Measurements from ENCODE around the gene NUP54. TPM values are rescaled to one million over a fixed set of nuclear protein-coding genes. Genes with fewer than 3 reads are reported as not detected.
A peak's percentile ranks its signal among the peaks of the same experiment; 100 is the strongest.

The NUP54 gene
- total and polyA plus RNA-seq, 4 donors, result 19.8 to 45.5 (median 31.6) TPM

DNA sequence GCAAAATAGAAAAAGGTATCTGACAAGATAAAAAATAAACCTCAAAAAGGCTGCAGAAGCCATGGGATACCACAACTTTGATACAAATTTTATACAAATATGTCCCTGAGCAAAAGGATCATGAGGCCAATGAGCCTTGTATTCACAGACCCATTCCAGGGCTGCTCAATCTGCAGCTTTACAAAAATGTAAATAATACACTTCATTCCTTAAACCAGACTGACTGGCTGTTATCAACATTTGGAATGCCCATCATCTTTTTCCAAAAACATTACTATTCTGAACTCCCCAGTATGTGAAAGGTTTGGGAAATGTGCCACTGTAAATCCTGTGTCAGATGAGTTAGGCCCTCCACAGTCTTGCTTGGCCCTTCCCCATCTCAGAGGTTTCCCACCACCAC, 40.0 kb upstream of the NUP54 start:
- no peaks in the 10 kb centered on the region for H3K27me3 ChIP-seq (ENCODE audit: control insufficient read depth in 1 of 2, insufficient read depth in 2 of 2, low read length in 1 of 2)
- H3K4me1 ChIP-seq (ENCODE audit: control insufficient read depth in 1 of 2, insufficient read depth in 2 of 2, low read length in 2 of 2), result peaks cover 2% of the 10 kb centered on the region in 2 donors
- no peak for DNase-seq
- intact Hi-C loops (cut with DNase I), result loop anchor here in 1 of 2 donors (10.0 kb wide), 2 partner anchors 117 to 247 kb away; partner anchors contain the start of genes SHROOM3 and STBD1
- H3K36me3 ChIP-seq (ENCODE audit: control insufficient read depth in 1 of 2, insufficient read depth in 2 of 2, low read length in 1 of 2), result peaks cover 2 to 6% of the 10 kb centered on the region in 2 donors
- H3K9me3 ChIP-seq (ENCODE audit: control insufficient read depth, low read length), result no peaks in the 10 kb centered on the region
- ATAC-seq (ENCODE audit: low FRiP score), result no peak
- peak overlapping the region in 1 of 2 donors; percentile 70 for H3K27ac ChIP-seq (ENCODE audit: low read depth in 1 of 2, low read length in 2 of 2)
- no peak overlapping the region for H3K4me3 ChIP-seq (ENCODE audit: low read length in 2 of 2)

- intact Hi-C loops (cut with DNase I), result loop anchor here in 1 of 2 donors (10.0 kb wide), 2 partner anchors 118 to 248 kb away; partner anchors contain the start of genes SHROOM3 and STBD1
- Histone ChIP-seq H3K36me3 (ENCODE audit: control insufficient read depth in 1 of 2, insufficient read depth in 2 of 2, low read length in 1 of 2) (peaks cover 0 to 7% of the 10 kb centered on the region in 2 donors), H3K4me1 (ENCODE audit: control insufficient read depth in 1 of 2, insufficient read depth in 2 of 2, low read length in 2 of 2) (peaks cover 2% of the 10 kb centered on the region in 2 donors), H3K9me3 (ENCODE audit: control insufficient read depth, low read length) (no peaks in the 10 kb centered on the region), H3K4me3 (ENCODE audit: low read length in 2 of 2) (no peak overlapping the region), H3K27ac (ENCODE audit: low read depth in 1 of 2, low read length in 2 of 2) (no peak overlapping the region), H3K27me3 (ENCODE audit: control insufficient read depth in 1 of 2, insufficient read depth in 2 of 2, low read length in 1 of 2) (no peaks in the 10 kb centered on the region)
- DNase-seq, result no peak
- 12 to 17% methylated on average over 3 of the region's 3 CpGs for WGBS, 2 donors
- ATAC-seq (ENCODE audit: low FRiP score), result no peak
Measured at GRCh38 chr4:76187152-76187551, 39.0 kb upstream of the NUP54 start.

DNA sequence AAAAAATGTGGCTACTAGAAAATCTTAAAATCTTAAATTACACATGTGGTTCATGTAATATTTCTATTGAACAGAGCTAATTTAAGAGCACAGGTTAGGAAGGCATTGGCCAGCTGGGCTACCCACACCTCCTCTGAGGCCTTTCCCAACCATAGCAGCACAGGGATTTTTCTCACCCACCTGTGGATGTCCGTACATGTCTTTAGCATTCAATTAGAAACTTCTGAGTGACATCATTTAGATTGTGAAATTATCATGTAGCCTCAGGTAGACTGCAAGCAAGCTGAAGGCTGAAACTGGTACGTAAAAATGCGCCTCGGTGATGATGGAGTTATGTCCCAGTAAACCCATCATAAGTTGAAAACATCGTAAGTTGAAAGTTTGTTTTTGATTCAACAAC, 34.3 kb upstream of the NUP54 start:
- ATAC-seq (ENCODE audit: low FRiP score), result no peak
- 95 to 97% methylated on average over 5 of the region's 5 CpGs for WGBS, 2 donors
- intact Hi-C loops (cut with DNase I), result loop anchor here (5.0 to 10.0 kb wide), 3 partner anchors 122 to 252 kb away; partner anchors contain the start of genes STBD1 (in 2 of the 2) and SHROOM3 (in 1 of the 2)

GRCh38 chr4:76179398-76180318, 31.5 kb upstream of the NUP54 start:
- Histone ChIP-seq H3K9me3 (ENCODE audit: control insufficient read depth, low read length) (no peaks in the 10 kb centered on the region), H3K4me3 (ENCODE audit: low read length in 2 of 2) (no peak overlapping the region), H3K4me1 (ENCODE audit: control insufficient read depth in 1 of 2, insufficient read depth in 2 of 2, low read length in 2 of 2) (no peaks in the 10 kb centered on the region), H3K36me3 (ENCODE audit: control insufficient read depth in 1 of 2, insufficient read depth in 2 of 2, low read length in 1 of 2) (peaks cover 0 to 8% of the 10 kb centered on the region in 2 donors), H3K27me3 (ENCODE audit: control insufficient read depth in 1 of 2, insufficient read depth in 2 of 2, low read length in 1 of 2) (no peaks in the 10 kb centered on the region), H3K27ac (ENCODE audit: low read depth in 1 of 2, low read length in 2 of 2) (no peak overlapping the region)
- intact Hi-C loops (cut with DNase I), result loop anchor here (5.0 to 10.0 kb wide), 5 partner anchors 125 to 325 kb away; partner anchors contain the start of genes STBD1 (in 2 of the 2) and SHROOM3 (in 1 of the 2)
- ATAC-seq (ENCODE audit: low FRiP score) (peak; percentile 89), DNase-seq (peak; percentile 90 to 95)
- 60% methylated on average over 11 of the region's 11 CpGs for WGBS, 2 donors

More for the DNA sequence above, 34.3 kb upstream of the NUP54 start:
- no peaks in the 10 kb centered on the region for H3K9me3 ChIP-seq (ENCODE audit: control insufficient read depth, low read length)
- no peak for DNase-seq
- H3K36me3 ChIP-seq (ENCODE audit: control insufficient read depth in 1 of 2, insufficient read depth in 2 of 2, low read length in 1 of 2), result peaks cover 0 to 7% of the 10 kb centered on the region in 2 donors
- no peak overlapping the region for H3K27ac ChIP-seq (ENCODE audit: low read depth in 1 of 2, low read length in 2 of 2)
- H3K4me3 ChIP-seq (ENCODE audit: low read length in 2 of 2), result no peak overlapping the region
- H3K4me1 ChIP-seq (ENCODE audit: control insufficient read depth in 1 of 2, insufficient read depth in 2 of 2, low read length in 2 of 2), result no peaks in the 10 kb centered on the region
- H3K27me3 ChIP-seq (ENCODE audit: control insufficient read depth in 1 of 2, insufficient read depth in 2 of 2, low read length in 1 of 2), result no peaks in the 10 kb centered on the region

DNA sequence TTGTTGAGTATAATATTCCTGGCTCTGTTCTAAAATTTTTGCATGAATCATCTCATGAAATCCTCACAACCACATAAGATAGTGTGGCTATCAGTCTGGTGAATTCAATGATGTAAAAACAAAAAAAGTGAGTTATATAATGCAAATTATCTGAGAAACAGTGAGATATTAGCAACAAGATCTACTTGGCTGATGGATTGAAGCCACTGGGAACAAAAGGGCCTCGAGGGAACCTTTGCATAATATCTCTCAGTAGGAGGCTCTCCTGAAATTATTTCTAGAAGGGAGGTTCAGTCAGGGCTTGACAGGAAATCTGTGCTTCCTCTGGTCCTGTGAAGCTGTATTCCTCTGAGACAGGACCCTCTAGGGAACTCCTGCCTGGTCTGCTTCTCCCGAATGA, 30.1 kb upstream of the NUP54 start:
- H3K27me3 ChIP-seq (ENCODE audit: control insufficient read depth in 1 of 2, insufficient read depth in 2 of 2, low read length in 1 of 2), result no peaks in the 10 kb centered on the region
- H3K27ac ChIP-seq (ENCODE audit: low read depth in 1 of 2, low read length in 2 of 2), result no peak overlapping the region
- ATAC-seq (ENCODE audit: low FRiP score) (no peak), DNase-seq (no peak)
- H3K9me3 ChIP-seq (ENCODE audit: control insufficient read depth, low read length), result no peaks in the 10 kb centered on the region
- WGBS, 2 donors, result 48 to 65% methylated on average over 2 of the region's 2 CpGs
- H3K36me3 ChIP-seq (ENCODE audit: control insufficient read depth in 1 of 2, insufficient read depth in 2 of 2, low read length in 1 of 2), result peaks cover under 1 to 7% of the 10 kb centered on the region in 2 donors
- H3K4me3 ChIP-seq (ENCODE audit: low read length in 2 of 2), result no peak overlapping the region
- intact Hi-C loops (cut with DNase I), result loop anchor here (5.0 to 10.0 kb wide), 2 partner anchors 249 to 327 kb away; no protein-coding TSS in a partner anchor
- H3K4me1 ChIP-seq (ENCODE audit: control insufficient read depth in 1 of 2, insufficient read depth in 2 of 2, low read length in 2 of 2), result no peaks in the 10 kb centered on the region

GRCh38 chr4:76177709-76178108, 29.5 kb upstream of the NUP54 start:
- H3K9me3 ChIP-seq (ENCODE audit: control insufficient read depth, low read length), result no peaks in the 10 kb centered on the region
- H3K4me1 ChIP-seq (ENCODE audit: control insufficient read depth in 1 of 2, insufficient read depth in 2 of 2, low read length in 2 of 2), result no peaks in the 10 kb centered on the region
- H3K27me3 ChIP-seq (ENCODE audit: control insufficient read depth in 1 of 2, insufficient read depth in 2 of 2, low read length in 1 of 2), result no peaks in the 10 kb centered on the region
- DNase-seq (no peak), ATAC-seq (ENCODE audit: low FRiP score) (no peak)
- peaks cover 2 to 4% of the 10 kb centered on the region in 2 donors for H3K36me3 ChIP-seq (ENCODE audit: control insufficient read depth in 1 of 2, insufficient read depth in 2 of 2, low read length in 1 of 2)
- no peak overlapping the region for H3K4me3 ChIP-seq (ENCODE audit: low read length in 2 of 2)
- no peak overlapping the region for H3K27ac ChIP-seq (ENCODE audit: low read depth in 1 of 2, low read length in 2 of 2)
- intact Hi-C loops (cut with DNase I), result loop anchor here (5.0 to 10.0 kb wide), 2 partner anchors 250 to 327 kb away; no protein-coding TSS in a partner anchor

DNA sequence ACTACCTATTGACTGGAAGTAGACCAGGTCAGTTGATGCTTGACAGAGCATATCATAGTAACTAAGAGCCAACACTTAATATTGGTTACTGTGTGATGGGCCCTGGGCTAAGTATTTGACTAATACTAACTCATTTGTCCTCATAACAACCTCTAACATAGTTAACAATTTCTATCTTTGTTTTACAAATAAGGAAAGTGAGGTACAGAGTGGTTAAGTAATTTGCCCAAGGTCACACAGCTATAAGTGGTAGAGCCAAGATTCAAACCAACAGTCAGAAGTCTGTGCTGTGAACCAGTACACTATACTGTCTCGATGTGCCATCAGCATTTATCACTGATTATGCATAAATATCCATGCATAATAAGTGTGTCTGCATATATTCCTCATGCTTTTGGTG, 27.1 kb upstream of the NUP54 start:
- intact Hi-C loops (cut with DNase I), result loop anchor here (5.0 to 10.0 kb wide), 2 partner anchors 252 to 329 kb away; no protein-coding TSS in a partner anchor
- ATAC-seq (ENCODE audit: low FRiP score), result no peak
- DNase-seq, result no peak
- WGBS, 2 donors, result 95 to 100% methylated on average over 1 of the region's 1 CpG
- Histone ChIP-seq H3K4me1 (ENCODE audit: control insufficient read depth in 1 of 2, insufficient read depth in 2 of 2, low read length in 2 of 2) (no peaks in the 10 kb centered on the region), H3K9me3 (ENCODE audit: control insufficient read depth, low read length) (no peaks in the 10 kb centered on the region), H3K27me3 (ENCODE audit: control insufficient read depth in 1 of 2, insufficient read depth in 2 of 2, low read length in 1 of 2) (no peaks in the 10 kb centered on the region), H3K4me3 (ENCODE audit: low read length in 2 of 2) (no peak overlapping the region), H3K27ac (ENCODE audit: low read depth in 1 of 2, low read length in 2 of 2) (no peak overlapping the region), H3K36me3 (ENCODE audit: control insufficient read depth in 1 of 2, insufficient read depth in 2 of 2, low read length in 1 of 2) (peaks cover 2 to 4% of the 10 kb centered on the region in 2 donors)

GRCh38 chr4:76174216-76174615, 26.0 kb upstream of the NUP54 start:
- DNase-seq, result no peak
- WGBS, 2 donors, result 76 to 80% methylated on average over 6 of the region's 6 CpGs
- intact Hi-C loops (cut with DNase I), result loop anchor here in 1 of 2 donors (10.0 kb wide), 1 partner anchor 331 kb away; no protein-coding TSS in a partner anchor

More at GRCh38 chr4:76174216-76174615, 26.0 kb upstream of the NUP54 start:
- Histone ChIP-seq H3K36me3 (ENCODE audit: control insufficient read depth in 1 of 2, insufficient read depth in 2 of 2, low read length in 1 of 2) (peaks cover 2 to 4% of the 10 kb centered on the region in 2 donors), H3K27me3 (ENCODE audit: control insufficient read depth in 1 of 2, insufficient read depth in 2 of 2, low read length in 1 of 2) (no peaks in the 10 kb centered on the region), H3K9me3 (ENCODE audit: control insufficient read depth, low read length) (no peaks in the 10 kb centered on the region), H3K27ac (ENCODE audit: low read depth in 1 of 2, low read length in 2 of 2) (no peak overlapping the region), H3K4me1 (ENCODE audit: control insufficient read depth in 1 of 2, insufficient read depth in 2 of 2, low read length in 2 of 2) (no peaks in the 10 kb centered on the region), H3K4me3 (ENCODE audit: low read length in 2 of 2) (no peak overlapping the region)
- no peak for ATAC-seq (ENCODE audit: low FRiP score)
